HT1080 (cell line): Measurements from ENCODE around the gene CCDC116. TPM values are rescaled to one million over a fixed set of nuclear protein-coding genes. Genes with fewer than 3 reads are reported as not detected.
"Not testable (repeated sequence)": the region's sequence is repeated elsewhere in the genome, so short reads cannot be mapped to it uniquely, and the experiment has no call there.

Experiments used
- DNase-seq: peaks from one replicate; pipeline ENCODE4 v3.0.0-alpha.2; 2015; ENCODE audit warnings: low read depth
- total RNA-seq: library from RNA; depleted of rRNA; stranded (reverse); fragments of >200 nt; shearing (Covaris generic); gene quantifications from 2 replicates; pipeline ENCODE4 v1.2.3, GENCODE V29; 2014

The CCDC116 gene
- total RNA-seq, 1 experiment from 2014 or later = not detected

- not testable (repeated sequence) for DNase-seq
Observed at GRCh38 chr22:21609556-21610157, 22.9 kb upstream of the CCDC116 start.

- no peak for DNase-seq
Observed at GRCh38 chr22:21611210-21611977, 21.2 kb upstream of the CCDC116 start.

GRCh38 chr22:21612858-21613257, 19.7 kb upstream of the CCDC116 start:
- DNase-seq = no peak

DNA sequence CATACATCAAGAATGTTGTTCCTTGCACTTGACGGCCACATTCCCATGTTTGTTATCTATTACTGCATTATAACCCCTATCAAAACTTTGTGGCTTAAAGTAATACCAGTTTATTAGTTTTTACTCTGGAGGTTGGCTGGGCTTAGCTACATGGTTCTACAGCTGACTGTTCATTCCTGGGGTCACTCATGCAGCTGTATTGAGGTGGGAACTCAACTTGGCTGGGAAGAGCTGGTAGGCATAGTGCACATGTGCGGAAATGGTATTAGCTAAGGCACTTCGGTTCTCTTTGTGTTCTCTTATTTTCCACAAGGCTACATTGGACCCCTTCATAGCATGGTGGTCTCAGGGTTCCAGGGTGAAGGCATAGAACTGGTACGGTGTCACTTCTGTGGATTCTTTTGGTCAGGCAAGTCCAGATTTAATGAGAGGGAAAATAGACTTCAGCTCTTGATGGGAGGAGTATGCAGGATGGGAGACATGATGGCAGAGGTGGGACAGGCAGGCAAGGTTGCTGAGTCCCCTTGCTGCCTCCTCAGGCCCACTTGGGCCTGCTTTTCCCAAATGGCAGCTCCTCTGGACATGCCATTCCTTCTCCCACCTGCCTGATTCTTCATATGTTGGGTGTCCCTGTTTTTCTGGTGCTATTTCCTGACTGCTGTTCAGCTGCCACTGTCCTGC, 18.9 kb upstream of the CCDC116 start:
- DNase-seq = no peak

DNA sequence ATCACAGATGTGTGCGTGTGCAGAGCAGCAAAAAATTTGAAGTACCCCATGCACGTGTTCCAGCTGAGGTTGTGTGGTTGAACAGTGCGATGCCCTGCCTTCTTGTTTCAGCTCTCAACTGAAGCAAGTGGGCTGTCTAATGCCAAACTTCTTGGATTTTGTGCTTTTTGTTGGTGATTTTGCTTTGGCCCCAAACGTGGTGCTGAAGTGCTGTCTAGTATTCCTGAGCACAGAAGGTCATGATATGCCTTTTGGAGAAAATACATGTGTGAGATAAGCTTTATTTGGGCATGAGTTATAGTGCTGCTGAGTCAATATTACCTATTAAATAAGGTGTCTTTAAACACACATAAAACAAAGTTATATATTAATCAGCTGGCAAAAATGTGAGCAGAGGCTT, 16.8 kb upstream of the CCDC116 start:
- no peak for DNase-seq

GRCh38 chr22:21617337-21617736, 15.2 kb upstream of the CCDC116 start:
- not testable (repeated sequence) for DNase-seq

GRCh38 chr22:21621025-21621424, 11.5 kb upstream of the CCDC116 start:
- DNase-seq = no peak

- no peak for DNase-seq
Observed at GRCh38 chr22:21622011-21622918, 10.3 kb upstream of the CCDC116 start.

DNA sequence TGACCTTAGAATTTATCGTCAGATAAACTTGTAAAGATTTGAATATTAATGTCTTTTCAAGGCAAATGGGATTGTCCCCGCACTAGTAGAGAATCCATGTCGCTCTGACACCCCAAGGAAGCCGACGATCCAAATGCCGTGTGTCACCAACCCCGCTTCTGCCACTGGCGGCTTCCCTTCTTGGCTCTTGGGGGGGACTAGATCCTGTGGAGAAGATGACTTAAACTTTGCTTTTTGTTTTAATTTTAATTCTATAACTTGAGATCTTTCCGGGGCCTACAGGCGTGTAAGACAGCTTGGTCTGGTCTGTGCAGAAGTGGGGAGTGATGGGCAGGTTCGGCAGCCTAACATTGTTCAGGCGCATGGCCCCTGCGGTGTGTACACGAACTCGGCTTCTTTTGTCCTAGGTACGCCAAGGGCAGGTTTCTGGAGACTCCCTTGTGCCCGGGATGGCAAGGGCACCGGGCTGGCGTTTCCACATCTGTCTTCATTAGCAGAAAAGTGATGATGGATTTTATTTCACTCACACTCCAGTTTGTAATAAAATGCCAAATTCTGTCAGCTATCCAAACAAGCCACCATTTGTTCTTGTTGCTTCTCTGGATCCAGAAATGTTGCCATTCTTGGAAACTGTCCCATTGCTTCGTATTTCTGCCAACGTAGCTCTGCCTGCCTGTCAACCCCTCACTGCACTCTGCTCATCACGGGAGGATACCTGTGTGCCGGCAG, 9.5 kb upstream of the CCDC116 start:
- no peak for DNase-seq

- DNase-seq = no peak
Observed at GRCh38 chr22:21623648-21623970, 9.0 kb upstream of the CCDC116 start.

DNA sequence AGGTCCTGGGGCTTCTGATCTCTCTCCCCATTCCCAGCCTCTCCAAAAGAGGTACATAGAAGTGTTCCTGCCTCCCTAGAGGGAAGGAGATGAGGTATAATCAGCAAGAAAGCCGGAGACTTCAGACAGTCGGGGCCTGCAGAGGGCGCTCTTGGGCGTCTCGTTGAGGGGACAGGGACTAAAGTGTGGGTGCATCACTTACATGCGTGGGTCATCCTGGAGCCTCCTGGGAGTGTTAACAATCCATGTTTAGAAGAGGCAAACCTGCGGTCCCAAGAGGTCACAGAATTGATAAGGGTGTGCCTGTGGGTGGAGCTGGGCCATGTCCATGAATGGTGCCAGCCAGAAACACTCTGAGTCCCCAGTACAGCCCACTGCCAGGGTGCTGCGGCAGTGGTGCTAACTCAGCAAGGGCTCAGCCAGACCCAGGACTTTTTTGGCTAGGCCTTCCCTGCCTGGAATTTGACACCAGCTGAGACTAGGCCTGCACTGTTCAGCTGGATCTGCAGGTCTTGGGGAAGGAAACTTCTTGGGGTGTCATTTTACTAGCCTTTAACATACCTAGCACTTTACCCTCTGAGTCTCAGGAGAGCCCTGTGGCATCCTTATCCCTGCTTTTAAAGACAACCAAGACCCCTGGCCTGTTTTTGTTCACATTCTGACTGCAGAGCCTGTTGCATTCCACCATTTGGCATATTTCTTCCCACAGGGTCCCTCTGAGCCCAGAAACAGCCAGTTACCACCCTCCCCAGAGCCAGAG, 8.3 kb upstream of the CCDC116 start:
- DNase-seq = no peak

DNA sequence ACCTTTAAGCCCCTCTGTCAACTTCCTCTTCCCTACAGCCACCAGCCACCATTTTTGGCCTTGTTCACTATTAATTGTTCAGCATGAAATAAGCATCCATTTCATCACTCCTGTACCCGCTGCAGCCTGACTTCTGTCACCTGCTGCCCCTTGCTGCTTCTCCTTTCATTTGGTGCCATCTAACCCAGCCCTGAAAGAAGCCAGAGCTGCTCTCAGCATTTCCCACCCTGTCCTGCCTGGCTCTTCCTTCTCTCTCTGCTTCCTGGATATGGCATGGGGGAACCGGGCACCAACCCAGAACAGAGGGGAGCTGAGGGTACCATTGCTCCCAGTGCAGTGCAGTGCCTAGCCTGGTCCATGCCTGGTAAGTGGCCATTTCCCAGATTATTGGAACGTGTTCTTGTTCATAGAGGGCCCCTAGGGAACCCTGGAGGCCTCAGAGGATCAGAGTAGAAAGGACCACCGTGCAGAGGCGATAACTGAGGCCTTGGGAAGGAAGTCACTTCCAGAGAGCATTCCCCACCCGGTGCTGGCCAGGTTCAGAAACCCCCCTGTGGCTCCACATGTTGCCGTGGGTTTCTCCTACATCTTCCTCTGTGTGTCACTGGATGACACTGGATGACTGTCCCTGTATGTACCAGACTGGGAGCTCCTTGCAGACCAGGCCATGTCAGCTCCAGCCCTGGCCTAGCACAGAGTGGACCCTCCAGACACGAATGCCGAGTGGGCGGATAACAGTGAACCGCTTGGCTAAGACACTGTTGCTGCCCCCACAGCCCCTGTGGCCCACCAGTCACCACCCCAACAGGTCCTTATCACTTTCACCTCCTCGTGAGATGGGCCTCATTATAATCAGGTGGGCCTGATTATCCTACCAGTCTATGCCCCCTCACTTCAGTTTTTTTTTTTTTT, 7.4 kb upstream of the CCDC116 start:
- DNase-seq = no peak

DNA sequence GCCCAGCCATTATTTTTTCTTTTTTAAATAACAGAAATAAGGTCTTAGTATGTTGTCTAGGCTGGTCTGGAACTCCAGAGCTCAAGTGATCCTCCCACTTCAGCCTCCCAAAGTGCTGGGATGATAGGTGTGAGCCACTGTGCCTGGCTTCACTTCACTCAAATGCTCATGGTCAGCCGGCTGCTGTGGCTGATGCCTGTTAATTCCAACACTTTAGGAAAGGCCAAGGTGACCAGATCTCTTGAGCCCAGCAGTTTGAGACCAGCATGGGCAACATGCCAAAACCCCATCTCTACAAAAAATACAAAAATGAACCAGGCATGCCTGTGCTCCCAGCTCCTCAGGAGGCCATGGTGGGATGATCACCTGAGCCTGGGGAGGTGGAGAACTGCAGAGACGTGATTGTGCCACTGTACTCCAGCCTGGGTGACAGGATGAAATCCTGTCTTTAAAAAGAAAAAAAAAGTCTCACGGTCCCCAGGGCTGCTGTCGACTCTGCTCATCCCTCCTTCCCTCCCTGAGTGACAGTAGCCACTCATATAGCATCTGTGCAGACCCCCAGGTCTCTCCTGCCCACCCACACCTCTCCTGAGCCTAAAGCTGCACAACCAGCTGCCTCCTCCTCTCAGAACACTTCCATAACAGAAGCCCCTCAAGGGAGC, 6.4 kb upstream of the CCDC116 start:
- no peak for DNase-seq

- no peak for DNase-seq
Observed at GRCh38 chr22:21626735-21627469, 5.7 kb upstream of the CCDC116 start.

- DNase-seq = no peak
Observed at GRCh38 chr22:21628386-21629254, 3.9 kb upstream of the CCDC116 start.

DNA sequence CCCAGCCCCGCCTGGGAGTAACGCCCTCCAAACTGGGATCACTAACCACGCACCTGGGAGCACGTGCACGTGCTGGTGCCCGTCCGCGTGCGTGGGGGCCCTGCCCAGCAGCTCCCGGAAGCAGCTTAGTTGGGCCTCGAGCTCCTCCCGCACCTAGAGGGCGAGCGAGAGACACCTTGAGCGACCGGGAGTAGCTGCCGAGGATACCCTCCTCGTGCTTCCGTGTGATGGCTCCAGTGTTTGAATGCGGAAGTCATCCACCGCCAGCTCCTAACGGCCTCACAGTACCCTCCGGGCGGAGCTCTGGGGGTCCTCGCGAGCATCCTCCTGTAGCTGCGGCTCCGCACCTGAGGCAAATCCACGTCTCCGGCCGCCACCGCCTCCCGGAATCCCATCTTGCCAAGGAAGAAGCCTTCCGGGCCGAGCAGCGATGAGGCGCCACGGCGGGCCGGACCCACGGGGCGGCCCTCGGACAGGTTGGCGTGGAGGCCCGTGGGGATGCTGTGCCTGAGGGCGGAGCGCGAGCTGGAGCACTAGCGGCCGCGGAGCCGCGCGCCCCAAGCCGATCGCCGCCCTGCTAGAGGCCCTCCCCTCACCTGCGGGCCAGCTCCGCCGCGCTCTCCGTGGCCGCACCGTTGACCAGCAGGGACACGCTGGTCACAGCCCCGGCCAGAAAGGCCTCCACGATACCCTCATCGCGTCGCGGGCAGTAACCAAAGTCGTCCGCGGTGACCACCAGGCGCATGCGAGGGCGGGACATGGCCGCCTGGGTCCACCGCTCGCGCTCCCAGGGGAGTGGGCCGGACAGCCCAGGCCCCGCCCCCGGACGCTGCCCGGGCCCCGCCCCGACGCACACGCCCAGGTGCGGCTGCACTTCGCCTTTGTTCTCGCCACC, 3.1 kb upstream of the CCDC116 start, which contains the start of gene YDJC:
YDJC (minus strand) TSS at position 768 of the 895 bp plus-strand sequence; CDS start at position 760, 8 bp downstream.
- peak; percentile 85 for DNase-seq
